ENCODE measurements around the gene SPATC1L.
"Not testable (repeated sequence)": the region's sequence is repeated elsewhere in the genome, so short reads cannot be mapped to it uniquely, and the experiment has no call there.

The SPATC1L gene

DNA sequence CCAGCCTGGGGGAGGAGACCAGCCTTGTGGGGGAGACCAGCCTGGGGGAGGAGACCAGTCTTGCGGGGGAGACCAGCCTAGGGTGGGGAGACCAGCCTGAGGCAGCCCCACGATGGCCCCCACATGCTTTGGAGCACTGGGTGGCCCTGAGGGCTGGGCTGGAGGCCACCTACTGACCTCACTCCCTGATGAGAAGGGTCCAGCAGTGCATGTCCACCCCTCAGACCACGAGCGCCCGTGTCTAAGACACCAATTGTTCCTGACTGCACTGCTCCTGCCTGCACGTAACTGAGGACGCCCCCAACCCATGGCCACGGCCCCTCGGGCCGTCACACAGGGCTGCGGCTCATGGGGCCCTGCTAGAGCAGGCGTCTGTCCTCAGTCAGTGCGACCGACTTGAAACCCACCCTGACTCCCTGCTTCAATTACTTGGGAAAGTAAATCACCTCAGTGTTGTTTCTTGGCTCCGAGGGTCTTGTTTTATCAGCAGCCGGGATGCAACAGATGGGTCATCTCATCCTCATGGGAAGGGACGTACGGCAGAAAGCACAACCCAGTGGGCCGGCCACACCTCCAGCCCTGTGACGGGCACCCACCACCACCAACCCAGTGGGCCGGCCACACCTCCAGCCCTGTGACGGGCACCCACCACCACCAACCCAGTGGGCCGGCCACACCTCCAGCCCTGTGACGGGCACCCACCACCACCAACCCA lies at the start of gene SPATC1L:
SPATC1L (minus strand) TSS at position 550 of the 715 bp plus-strand sequence. CDS start 1,643 bp downstream, outside the sequence.
- DNase-seq (ENCODE audit: extremely low spot score, insufficient read length, low read depth): peak; percentile 51
- FAIRE-seq: peak; percentile 12

DNA sequence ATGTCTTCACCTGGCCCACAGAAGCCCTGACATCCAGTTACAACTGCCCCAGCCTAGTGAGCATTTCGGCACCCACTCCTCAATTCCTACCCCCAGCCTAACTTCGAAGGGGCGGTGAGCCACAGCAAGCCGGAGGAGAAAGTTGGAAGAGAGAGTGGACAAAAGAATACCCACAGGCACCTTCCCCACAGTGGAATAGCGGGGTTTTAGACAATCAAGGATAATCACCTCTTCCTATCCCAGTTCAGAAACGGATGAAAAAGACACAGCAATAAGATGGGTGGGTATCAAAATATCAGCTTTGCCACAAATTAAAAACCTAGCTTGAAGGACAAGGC lies 45.6 kb upstream of the SPATC1L start:
- no peak for FAIRE-seq
- DNase-seq (ENCODE audit: extremely low spot score, insufficient read length, low read depth): no peak

DNA sequence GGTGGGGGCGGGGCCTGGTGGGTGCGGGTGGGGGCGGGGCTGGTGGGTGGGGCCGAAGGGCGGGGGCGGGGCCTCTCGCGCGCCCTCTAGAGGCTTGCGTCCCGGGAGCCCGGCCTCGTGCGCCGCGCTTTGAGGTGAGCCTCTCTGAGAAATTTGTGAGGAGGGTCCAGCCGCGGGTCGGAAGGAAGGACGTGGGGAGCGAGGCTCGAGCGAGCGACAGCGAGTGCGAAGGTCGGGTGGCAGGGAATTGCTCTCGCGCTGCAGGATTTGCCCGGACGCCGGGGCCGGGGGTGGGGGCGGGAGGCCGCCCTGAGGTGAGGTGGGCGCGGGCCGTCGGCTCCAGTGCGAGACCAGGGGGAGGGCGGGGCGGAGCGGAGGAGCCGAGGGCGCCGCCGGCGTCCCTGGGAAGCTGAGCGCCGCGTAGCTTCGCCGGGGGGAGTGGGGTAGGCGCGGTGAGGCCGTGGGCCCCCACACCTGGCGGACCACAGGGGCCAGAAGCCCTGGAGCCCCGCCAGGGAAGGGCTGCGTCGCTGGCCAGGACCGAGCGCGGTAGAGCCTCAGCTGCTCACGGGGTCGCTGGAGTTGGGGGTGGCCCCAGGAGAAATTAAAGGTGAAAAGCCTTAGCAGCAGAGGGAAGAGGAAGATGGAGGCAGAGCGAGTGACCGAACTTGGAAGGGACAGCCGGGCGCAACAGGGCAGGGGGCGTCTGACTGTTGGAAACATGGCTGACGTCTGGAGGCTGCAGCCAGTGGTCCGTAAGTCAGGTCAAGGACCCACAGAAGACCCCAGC lies 45.1 kb upstream of the SPATC1L start:
- DNase-seq (ENCODE audit: extremely low spot score, insufficient read length, low read depth) (peak; percentile 36), FAIRE-seq (no peak)

DNA sequence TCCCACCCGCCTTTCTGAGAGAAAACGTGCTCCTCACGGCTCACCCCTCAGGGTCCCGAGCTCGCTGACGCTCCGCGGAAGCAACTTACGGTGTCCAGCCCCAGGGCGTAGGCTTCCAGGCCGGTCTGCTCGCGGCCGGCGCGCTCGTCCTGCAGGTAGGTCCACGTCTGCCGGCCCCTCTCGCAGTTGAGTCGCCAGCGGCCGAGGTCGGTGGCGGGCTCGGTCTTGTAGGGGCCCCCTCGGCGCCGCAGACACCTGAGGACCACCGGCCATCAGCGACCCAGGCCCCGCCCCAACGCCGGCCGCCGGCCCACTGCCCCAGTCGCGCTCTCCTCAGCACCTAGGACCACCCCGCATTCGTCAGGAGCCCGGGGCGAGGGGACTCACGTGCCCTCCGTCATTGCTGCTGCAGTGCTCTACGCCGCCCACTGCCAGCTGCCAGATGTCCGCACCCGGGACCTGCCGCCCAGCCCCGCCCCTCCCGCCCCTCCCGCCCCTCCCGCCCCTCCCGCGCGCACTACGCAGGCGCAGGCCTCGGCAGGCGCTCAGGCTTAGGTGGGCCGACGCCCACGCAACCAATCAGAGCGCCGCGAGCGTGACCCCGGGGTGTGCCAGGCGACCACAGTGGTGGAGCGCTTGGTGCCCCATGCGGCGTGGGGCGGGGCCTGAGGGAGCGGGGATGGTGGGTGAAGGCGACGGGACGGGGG lies 44.2 kb upstream of the SPATC1L start, which contains the start of gene LSS:
LSS (minus strand) TSS at position 430 of the 707 bp plus-strand sequence; CDS start at position 401, 29 bp downstream.
- FAIRE-seq (peak; percentile 86), DNase-seq (ENCODE audit: extremely low spot score, insufficient read length, low read depth) (peak; percentile 95)

DNA sequence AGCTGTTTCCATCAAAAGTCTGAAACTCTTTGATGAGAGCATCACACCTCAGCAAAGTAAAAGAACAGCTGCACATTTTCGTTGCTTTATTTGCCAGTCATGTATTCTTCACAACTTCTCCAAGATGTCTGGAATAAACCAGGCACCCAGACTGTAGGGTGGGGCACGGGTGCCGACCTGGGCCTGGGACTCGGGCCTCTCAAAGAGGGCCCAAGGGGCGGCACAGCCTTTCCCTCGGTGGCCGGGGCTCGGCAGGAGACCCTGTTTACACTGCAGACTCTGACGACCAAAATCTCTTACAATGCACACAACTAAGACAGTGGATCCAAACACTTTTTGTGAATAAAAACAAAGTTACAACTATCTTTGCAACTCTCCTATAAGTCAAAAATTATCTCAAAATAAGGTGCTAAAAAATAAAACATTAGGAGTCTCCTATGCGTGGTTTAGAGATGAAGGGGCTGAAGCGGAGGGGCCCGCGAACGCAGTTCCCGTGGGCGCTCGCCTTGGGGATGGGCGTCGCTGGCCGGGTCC lies 43.6 kb upstream of the SPATC1L start:
- DNase-seq (ENCODE audit: extremely low spot score, insufficient read length, low read depth) (no peak), FAIRE-seq (no peak)

DNA sequence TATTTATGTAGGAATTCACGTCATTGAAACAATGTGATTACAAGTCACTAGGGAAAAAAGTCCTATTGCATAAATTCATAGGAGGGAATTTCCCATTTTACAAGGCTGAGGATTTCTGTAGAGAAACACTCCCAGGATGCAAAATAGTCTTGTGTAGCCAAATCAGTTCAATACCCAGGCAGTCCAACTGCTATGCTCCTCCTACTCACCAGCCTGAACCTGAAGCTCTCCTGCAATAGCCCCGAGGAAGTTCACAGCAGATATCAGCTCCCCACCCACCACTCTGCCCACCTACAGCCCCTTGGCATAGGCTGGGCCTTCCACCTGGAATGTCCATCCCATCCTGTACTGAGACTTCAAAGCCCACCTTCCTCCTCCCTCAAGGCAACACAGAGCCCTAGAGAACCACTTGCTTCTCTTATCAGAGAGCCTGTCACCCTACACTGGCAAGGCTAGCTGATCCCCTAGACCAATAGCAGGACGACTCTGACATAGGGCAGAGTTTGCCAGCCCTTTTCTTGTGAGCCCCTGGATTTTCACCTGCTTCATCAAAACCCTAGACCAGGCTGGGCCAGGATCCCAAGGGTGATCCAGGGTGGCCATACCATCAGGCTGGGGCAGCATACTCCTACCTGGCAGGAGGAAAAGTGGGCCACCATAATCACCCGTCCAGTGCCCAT lies 42.8 kb upstream of the SPATC1L start:
- FAIRE-seq: peak; percentile 24
- DNase-seq (ENCODE audit: extremely low spot score, insufficient read length, low read depth): no peak

DNA sequence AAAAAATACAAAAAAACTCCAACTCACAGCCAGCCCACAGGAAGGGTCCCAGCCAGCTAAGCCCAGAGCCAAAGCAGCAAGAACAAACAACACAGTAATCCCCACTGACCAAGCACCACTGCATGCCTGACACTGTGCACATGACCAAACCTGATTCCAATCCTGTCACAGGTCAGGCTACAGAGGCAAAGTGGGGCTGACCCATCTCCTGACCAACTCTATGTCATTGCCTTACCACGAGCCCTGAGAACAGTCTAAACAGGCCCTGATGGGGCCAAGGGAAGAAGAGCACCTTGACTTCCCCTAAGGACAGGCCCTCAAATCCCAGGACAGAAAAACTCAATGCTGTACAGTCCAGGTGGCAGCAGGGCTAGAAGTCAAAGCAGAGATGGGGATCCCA lies 41.9 kb upstream of the SPATC1L start:
- DNase-seq (ENCODE audit: extremely low spot score, insufficient read length, low read depth): no peak
- no peak for FAIRE-seq

DNA sequence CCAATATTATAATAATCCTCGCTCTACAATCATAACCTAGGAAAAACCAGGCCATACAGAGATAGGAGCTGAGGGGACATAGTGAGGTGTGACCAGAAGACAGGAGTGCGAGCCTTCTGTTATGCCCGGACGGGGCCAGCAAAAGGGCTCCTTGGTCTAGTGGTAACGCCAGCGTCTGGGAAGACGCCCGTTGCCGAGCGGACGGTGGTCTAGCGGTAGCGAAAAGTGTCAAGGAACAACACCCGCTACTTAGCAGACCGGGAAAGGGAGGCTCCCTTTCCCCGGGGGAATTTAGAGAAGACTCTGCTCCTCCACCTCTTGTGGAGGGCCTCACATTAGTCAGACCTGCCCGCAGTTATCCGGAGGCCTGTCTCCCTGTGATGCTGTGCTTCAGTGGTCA lies 39.4 kb upstream of the SPATC1L start:
- DNase-seq (ENCODE audit: extremely low spot score, insufficient read length, low read depth); FAIRE-seq: not testable (repeated sequence)

DNA sequence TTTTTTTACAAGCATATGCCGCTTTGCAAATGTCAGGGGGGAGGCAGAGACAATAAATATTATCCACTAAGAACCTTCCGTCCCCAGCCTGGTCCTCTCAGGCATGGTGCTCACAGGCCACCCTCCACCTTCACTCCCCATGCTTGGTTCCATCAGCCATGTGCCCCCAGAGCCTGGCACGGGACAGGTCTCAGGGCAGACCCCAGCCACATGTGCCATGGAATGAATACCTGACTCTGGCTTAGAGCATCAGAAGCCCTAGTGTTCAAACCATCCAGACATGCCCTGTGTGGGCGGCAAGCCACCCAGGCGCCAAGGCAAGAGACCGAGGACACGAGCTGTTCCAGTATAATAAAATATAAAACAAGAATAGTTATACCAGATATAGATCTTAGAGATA lies 39.0 kb upstream of the SPATC1L start:
- DNase-seq (ENCODE audit: extremely low spot score, insufficient read length, low read depth) (no peak), FAIRE-seq (no peak)

DNA sequence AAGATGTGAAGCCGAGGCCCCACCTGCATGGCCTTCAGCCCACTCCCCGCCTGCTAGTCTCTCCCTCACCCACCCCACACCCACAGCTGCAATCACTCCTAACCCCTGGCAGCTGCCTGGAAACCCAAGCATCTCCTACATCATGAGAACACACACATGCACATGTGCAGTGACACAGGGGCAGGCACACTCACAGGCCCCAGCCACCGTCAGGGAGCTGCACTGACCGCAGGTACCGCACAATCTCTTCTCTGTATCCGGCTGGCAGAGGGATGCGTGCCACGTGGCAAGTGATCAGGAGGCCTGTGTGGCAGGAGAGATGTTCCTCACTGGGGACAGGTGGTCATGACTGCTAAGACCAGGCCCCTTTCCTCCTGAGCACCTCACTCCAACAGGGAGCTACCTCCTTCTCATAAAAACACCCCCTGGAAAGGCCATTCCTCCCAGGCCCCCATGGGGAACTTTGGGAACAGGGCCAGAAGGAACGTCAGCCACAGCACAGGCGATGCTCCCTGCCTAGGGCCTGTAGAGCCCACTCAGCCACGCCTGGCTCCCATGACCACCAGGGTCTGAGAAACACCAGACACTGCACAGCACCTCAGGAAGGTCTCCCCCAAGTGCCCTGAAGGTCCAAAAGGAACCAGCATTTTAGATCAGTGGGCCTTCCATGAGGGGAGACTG lies 38.3 kb upstream of the SPATC1L start:
- DNase-seq (ENCODE audit: extremely low spot score, insufficient read length, low read depth) (no peak), FAIRE-seq (no peak)

DNA sequence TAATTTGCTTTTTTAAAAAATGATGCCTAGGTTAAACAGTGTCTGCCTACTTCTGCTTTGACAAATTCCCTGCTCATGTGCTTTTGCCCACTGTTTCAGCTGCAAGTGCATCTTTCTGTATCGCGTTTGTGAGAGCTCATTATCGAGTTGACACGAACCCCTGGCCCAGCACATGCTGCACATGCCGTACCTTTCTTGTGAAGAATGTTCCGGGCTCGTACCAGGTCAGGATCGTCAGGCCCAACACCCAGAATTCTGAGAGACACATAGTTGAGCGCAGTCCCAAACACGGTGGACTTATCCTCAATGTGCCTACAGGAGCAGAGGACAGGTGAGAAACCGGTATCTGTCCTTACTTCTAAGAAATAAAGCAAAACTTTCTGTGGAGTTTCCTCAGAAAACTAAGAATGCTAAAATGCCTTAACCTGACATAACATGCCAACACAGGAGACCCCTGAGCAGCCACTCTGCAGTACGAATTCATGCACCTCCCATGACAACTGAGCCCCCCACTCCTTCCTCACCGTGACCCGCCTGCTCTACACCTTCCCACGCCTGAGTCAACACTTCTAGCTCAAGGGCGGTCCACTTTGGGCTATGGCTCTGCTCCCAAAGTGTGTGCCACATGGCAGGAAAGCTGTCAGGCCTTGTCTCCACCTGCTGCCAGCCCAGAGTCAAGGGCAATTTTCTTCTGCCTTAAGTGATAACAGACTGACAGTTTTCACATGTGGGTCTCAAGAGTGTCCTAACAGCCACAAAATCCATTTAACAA lies 37.6 kb upstream of the SPATC1L start:
- no peak for FAIRE-seq

DNA sequence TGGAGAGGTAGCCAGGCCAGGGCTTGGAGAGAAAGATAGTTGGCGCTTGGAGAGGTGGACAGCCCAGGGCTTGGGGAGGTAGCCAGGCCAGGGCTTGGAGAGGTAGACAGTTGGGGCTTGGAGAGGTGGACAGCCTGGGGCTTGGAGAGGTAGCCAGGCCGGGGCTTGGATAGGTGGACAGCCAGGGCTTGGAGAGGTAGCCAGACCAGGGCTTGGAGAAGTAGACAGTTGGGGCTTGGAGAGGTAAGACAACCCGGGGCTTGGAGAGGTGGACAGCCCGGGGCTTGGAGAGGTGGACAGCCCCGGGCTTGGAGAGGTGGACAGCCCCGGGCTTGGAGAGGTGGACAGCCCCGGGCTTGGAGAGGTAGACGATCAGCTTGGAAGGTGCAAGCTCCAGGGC lies 36.6 kb upstream of the SPATC1L start:
- no peak for DNase-seq (ENCODE audit: extremely low spot score, insufficient read length, low read depth)
- FAIRE-seq: no peak

More for the DNA sequence above, 37.6 kb upstream of the SPATC1L start:
- DNase-seq (ENCODE audit: extremely low spot score, insufficient read length, low read depth): no peak

DNA sequence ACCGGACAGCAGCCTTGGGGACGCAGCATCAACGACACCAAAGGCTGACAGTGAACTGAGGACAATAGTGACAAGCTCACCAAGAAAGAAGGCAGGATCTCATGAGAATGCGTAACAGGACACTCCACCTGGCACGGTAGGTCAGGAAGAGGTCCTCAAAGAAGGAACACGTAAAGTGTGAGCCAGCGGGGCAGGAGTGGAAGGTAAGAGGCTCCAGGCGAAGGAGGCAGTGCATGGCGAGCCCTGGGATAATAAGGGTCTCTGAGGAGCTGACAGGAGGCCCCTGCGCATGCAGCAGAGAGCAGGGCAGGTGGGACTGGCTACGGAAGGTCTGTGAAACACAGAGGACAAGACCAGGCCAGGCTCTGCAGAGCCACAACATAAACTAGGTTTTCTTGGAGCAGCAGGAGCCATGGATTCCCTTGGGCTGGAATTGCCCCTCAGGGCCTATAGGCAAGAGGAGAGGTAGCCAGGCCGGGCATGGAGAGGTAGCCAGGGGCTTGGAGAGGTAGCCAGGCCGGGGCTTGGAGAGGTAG lies 36.1 kb upstream of the SPATC1L start:
- FAIRE-seq (no peak), DNase-seq (ENCODE audit: extremely low spot score, insufficient read length, low read depth) (no peak)

DNA sequence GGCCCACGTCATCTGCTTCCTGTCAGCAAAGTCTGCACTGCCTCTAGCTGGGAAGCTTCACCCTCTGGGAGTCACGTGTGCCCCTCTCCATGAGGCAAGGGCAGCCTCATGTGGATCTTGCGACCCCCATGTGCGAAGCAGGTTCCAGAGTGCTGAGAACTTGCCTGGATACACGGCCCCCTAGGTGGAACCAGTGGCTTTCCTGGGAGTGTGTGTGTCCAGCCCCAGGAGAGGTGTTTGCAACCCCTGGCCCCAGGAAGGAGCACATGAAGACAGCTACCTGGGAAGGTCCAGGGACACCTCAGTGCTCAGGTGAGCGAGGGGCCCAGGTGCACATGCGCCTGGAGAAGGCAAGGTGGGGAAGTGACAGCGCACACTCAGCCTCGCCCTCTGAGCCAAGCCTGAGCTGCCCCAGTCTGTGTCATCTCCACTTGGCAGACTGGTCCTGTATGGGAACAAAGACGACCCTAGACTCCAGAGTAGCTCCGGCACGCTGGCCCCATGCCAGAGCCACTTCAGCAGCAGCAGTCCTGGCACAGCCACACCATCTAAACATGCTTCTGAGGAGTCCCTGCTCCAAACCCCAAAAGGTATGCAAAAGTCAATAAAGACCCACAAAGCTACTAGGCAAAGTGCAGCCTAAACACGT lies 35.5 kb upstream of the SPATC1L start:
- FAIRE-seq: no peak
- no peak for DNase-seq (ENCODE audit: extremely low spot score, insufficient read length, low read depth)

DNA sequence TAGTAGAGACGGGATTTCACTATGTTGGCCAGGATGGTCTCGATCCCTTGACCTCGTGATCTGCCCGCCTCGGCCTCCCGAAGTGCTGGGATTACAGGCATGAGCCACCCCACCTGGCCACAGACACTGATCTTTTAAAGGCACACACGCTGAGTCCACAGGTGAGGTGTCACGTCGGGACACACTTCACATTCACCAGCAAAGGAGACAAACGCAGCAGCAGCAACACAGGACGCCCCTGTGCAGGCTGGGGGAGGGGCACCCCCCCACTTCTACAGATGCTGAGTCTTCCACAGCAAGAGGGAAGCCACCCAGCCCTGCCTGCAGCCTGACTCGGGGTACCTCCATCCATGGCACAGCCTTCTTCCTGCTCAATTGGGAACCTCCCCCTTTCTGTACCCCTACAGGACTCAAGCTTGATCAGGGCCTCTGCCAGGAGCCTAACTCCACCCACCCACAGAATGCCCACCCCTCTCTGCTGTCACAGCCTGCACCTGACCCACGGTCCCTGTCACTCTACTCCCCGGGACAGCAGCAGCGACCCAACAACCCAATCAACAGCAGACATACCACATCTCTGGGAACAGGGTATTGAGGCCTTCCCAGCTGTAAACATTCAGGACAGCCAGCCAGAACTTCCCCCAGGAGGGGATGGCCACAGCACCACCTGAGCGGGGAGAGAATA lies 34.8 kb upstream of the SPATC1L start:
- FAIRE-seq (no peak), DNase-seq (ENCODE audit: extremely low spot score, insufficient read length, low read depth) (no peak)

DNA sequence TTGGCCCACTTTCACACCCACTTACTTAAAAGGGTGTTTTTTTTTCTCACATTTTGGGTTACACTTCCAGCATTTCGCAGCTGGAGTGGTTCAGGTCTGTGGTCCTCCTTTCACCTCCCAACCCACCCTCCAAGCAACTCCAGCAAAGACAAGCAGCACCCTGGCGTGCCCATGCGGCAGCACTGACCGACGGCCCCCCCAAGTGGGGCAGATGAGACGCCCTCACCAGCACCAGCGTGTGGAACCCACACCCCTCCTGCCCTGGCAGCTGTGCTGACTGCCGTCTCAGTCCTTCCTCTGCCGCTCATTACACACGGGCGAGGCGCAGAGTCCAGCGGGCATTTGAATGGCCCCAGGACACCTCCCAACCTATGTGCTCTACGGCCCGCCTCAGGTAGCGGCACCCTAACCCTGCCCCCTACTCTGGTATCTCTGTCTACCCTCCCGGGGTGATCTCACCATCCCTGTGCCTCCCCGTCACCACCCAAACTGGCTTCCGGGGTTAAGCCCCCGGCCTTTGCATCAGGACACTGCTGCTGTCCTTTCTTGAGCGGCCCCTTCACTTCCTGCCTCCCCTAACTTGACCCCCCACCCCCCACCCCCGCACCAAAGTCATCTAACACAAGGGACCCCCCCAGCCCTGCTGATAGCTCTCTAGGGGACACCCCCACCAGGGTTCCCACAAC lies 33.4 kb upstream of the SPATC1L start:
- FAIRE-seq (no peak), DNase-seq (ENCODE audit: extremely low spot score, insufficient read length, low read depth) (no peak)

Data from GM18507 (cell line).